ENCODE measurements around the gene BCL6B. TPM values are rescaled to one million over a fixed set of nuclear protein-coding genes. Genes with fewer than 3 reads are reported as not detected.
A peak's percentile ranks its signal among the peaks of the same experiment; 100 is the strongest.

Gene BCL6B
- total and polyA plus RNA-seq, 2 donors from 2014 or later, result 4.4 to 33.3 TPM

DNA sequence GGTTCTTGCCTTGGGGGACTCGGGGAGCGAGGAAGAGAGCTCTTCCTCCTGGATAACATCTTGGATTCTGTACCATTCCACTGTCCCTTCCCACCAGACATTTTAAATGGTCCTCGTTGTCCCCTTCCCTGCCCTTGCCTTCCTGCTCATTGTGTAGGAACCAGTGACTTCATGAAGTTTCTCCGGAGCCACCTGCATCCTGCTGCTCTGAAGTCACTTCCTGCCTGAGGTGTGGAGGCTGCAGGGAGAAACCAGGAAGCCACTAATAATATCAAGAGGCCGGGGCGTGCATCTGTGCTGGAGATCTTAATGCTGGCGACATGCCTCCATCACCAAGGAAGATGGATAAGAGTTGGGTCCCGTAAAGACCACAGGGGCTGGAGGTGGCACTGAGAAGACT is 6.8 kb downstream of the BCL6B start:
- peak in 1 of 5 donors; percentile 56 for DNase-seq
- FAIRE-seq, result no peak
- no peak overlapping the region for H3K4me3 ChIP-seq (ENCODE audit: low read length in 3 of 3)
- intact Hi-C loops (cut with DNase I), result no loop called here
- TF ChIP-seq, protein P1, sequence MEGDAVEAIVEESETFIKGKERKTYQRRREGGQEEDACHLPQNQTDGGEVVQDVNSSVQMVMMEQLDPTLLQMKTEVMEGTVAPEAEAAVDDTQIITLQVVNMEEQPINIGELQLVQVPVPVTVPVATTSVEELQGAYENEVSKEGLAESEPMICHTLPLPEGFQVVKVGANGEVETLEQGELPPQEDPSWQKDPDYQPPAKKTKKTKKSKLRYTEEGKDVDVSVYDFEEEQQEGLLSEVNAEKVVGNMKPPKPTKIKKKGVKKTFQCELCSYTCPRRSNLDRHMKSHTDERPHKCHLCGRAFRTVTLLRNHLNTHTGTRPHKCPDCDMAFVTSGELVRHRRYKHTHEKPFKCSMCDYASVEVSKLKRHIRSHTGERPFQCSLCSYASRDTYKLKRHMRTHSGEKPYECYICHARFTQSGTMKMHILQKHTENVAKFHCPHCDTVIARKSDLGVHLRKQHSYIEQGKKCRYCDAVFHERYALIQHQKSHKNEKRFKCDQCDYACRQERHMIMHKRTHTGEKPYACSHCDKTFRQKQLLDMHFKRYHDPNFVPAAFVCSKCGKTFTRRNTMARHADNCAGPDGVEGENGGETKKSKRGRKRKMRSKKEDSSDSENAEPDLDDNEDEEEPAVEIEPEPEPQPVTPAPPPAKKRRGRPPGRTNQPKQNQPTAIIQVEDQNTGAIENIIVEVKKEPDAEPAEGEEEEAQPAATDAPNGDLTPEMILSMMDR (IDR thresholded peaks at IDR 0.05; ENCODE audit: borderline replicate concordance, extremely low read depth, insufficient read depth), result no peak
- H3K27me3 ChIP-seq (ENCODE audit: control insufficient read depth, insufficient read depth, low read length), result no peaks in the 10 kb centered on the region
- H3K36me3 ChIP-seq (ENCODE audit: control insufficient read depth in 2 of 3, insufficient read depth in 3 of 3, low read length in 3 of 3), result no peaks in the 10 kb centered on the region
- peak overlapping the region; percentile 9 to 33 for H3K27ac ChIP-seq (ENCODE audit: low read depth in 2 of 2, low read length in 2 of 2)
- no peak overlapping the region for H3K9ac ChIP-seq (ENCODE audit: low read length in 3 of 3)
- H3K4me1 ChIP-seq (ENCODE audit: control insufficient read depth in 2 of 3, insufficient read depth in 2 of 3, low read depth in 1 of 3, low read length in 3 of 3), result peaks cover 0 to 7% (median 0%) of the 10 kb centered on the region in 3 donors
- H3K9me3 ChIP-seq (ENCODE audit: control insufficient read depth in 2 of 3, insufficient read depth in 1 of 3, low read length in 3 of 3), result no peaks in the 10 kb centered on the region

DNA sequence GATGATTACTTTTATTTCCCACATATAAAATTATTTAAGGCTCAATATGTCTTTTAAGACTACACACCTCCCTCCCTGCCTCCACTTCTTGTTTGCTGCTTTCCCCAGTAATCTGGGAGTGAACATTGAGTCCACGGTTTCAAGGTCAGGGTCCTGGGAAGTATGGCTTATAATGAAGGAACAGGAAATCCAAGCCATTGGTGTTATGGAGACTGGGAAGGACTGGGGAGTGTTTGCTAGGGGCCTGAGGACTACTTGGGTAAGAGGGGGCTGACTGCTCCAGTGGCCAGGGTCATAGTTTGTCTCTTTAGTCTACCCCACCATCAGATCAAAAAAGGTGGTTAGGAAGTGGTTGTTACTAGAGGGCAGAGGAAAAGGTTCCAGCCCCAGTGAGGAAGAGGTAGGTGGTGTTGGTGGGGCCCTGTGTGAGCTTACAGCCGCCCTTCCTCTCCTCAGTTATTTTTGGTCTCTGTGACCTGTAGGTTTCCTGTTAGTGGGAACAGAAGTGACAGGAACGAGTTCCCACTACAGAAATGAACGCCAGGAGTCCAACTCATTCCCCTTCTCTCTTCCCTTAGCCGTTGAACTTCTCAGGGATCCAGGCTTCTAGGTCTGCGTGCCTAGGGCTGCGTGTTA is 12.2 kb downstream of the BCL6B start:
- TF ChIP-seq, protein P1 (IDR thresholded peaks at IDR 0.05; ENCODE audit: borderline replicate concordance, extremely low read depth, insufficient read depth), result no peak
- H3K4me1 ChIP-seq (ENCODE audit: control insufficient read depth in 2 of 3, insufficient read depth in 2 of 3, low read depth in 1 of 3, low read length in 3 of 3), result peaks cover 0 to 23% (median 13%) of the 10 kb centered on the region in 3 donors
- intact Hi-C loops (cut with DNase I), result no loop called here
- no peak for DNase-seq
- H3K27me3 ChIP-seq (ENCODE audit: control insufficient read depth, insufficient read depth, low read length), result no peaks in the 10 kb centered on the region
- H3K9me3 ChIP-seq (ENCODE audit: control insufficient read depth in 2 of 3, insufficient read depth in 1 of 3, low read length in 3 of 3), result no peaks in the 10 kb centered on the region
- H3K27ac ChIP-seq (ENCODE audit: low read depth in 2 of 2, low read length in 2 of 2), result peak overlapping the region; percentile 86 to 95
- FAIRE-seq, result no peak
- peak overlapping the region; percentile 53 to 94 (median 73) for H3K4me3 ChIP-seq (ENCODE audit: low read length in 3 of 3)
- H3K36me3 ChIP-seq (ENCODE audit: control insufficient read depth in 2 of 3, insufficient read depth in 3 of 3, low read length in 3 of 3), result no peaks in the 10 kb centered on the region
- peak overlapping the region; percentile 9 to 96 (median 47) for H3K9ac ChIP-seq (ENCODE audit: low read length in 3 of 3)

DNA sequence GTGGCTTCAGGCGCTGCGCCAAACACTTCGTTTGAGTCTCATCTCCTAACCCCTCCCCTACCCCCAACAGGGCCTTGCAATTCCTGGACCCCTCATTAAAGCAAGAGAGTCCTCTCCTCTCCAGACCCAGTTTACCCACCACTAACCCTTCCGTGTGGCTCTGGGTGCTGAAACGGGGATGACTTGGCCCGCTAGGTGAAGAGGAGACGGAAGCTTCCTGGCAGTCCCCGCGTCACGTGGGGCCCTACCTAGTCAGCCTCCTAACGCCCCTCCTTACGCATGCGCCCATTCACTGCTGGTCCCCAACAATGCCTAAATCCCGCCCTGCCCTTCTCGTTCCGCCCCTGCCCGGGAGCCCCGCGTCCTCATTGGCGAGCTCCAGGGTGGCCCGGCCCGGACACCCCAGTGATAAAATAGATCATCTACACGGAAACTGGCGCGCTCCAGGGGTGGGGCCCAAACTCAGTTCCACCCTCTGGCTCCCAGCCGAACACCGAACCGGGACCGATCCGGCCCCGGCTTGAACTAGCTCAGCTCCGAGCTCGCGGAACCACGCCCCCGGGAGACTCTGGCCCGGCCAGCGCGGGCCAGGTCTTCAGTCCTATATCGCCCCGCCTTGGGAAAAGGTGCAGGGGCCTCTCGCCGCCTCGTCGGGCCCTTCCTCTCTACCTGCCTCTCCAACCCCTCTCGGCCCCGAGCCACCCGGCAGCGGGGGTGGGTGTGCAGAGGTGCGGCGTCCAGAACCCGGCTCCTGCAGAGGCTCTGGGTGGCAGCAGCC is 12.9 kb downstream of the BCL6B start, which contains the start of gene SLC16A13:
Gene SLC16A13 (plus strand): TSS at position 425 of the 778 bp plus-strand sequence. CDS start 368 bp downstream, outside the sequence.
- DNase-seq (peak; percentile 95 to 99 (median 97)), FAIRE-seq (peak; percentile 85)
- TF ChIP-seq, protein P1 (IDR thresholded peaks at IDR 0.05; ENCODE audit: borderline replicate concordance, extremely low read depth, insufficient read depth), result no peak
- peak within 1 kb of the TSS; percentile 53 to 94 (median 73) for H3K4me3 ChIP-seq (ENCODE audit: low read length in 3 of 3)
- peak within 1 kb of the TSS; percentile 47 to 96 (median 54) for H3K9ac ChIP-seq (ENCODE audit: low read length in 3 of 3)
- intact Hi-C loops (cut with DNase I), result no loop called here
- peak within 1 kb of the TSS; percentile 86 to 95 for H3K27ac ChIP-seq (ENCODE audit: low read depth in 2 of 2, low read length in 2 of 2)
- peaks cover 0 to 23% (median 13%) of the 10 kb centered on the region in 3 donors for H3K4me1 ChIP-seq (ENCODE audit: control insufficient read depth in 2 of 3, insufficient read depth in 2 of 3, low read depth in 1 of 3, low read length in 3 of 3)
- no peaks in the 10 kb centered on the region for H3K36me3 ChIP-seq (ENCODE audit: control insufficient read depth in 2 of 3, insufficient read depth in 3 of 3, low read length in 3 of 3)
- no peaks in the 10 kb centered on the region for H3K27me3 ChIP-seq (ENCODE audit: control insufficient read depth, insufficient read depth, low read length)
- H3K9me3 ChIP-seq (ENCODE audit: control insufficient read depth in 2 of 3, insufficient read depth in 1 of 3, low read length in 3 of 3), result no peaks in the 10 kb centered on the region

All from kidney (tissue), 14 donors.